ENCODE results near the gene CEP162. TPM values are rescaled to one million over a fixed set of nuclear protein-coding genes. Genes with fewer than 3 reads are reported as not detected.
"Not testable (repeated sequence)": the region's sequence is repeated elsewhere in the genome, so short reads cannot be mapped to it uniquely, and the experiment has no call there.

CEP162 gene
- total RNA-seq, 1 donor from 2014 or later, result 20.2 TPM

- DNase-seq (ENCODE audit: low read depth), result no peak
These were observed 3.2 kb downstream of the CEP162 start for GRCh38 chr6:84224251-84224650.

- DNase-seq (ENCODE audit: low read depth), result not testable (repeated sequence)
These were observed 3.8 kb downstream of the CEP162 start for GRCh38 chr6:84223608-84224007.

GRCh38 chr6:84222426-84222825, 5.0 kb downstream of the CEP162 start:
- DNase-seq (ENCODE audit: low read depth), result no peak

- peak; percentile 35 for DNase-seq (ENCODE audit: low read depth)
These were observed 6.5 kb downstream of the CEP162 start for GRCh38 chr6:84220809-84221409.

GRCh38 chr6:84218091-84218490, 9.4 kb downstream of the CEP162 start:
- no peak for DNase-seq (ENCODE audit: low read depth)

- DNase-seq (ENCODE audit: low read depth), result no peak
These were observed 14.2 kb downstream of the CEP162 start for GRCh38 chr6:84213217-84213616.

GRCh38 chr6:84204011-84204410, 23.4 kb downstream of the CEP162 start:
- no peak for DNase-seq (ENCODE audit: low read depth)

- not testable (repeated sequence) for DNase-seq (ENCODE audit: low read depth)
These were observed 27.5 kb downstream of the CEP162 start for GRCh38 chr6:84199987-84200386.

GRCh38 chr6:84197708-84198107, 29.7 kb downstream of the CEP162 start:
- no peak for DNase-seq (ENCODE audit: low read depth)

- DNase-seq (ENCODE audit: low read depth), result peak; percentile 86
These were observed 34.2 kb downstream of the CEP162 start for GRCh38 chr6:84193114-84193708.

- DNase-seq (ENCODE audit: low read depth), result no peak
These were observed 35.6 kb downstream of the CEP162 start for GRCh38 chr6:84191802-84192201.

GRCh38 chr6:84189356-84189755, 38.1 kb downstream of the CEP162 start:
- DNase-seq (ENCODE audit: low read depth), result not testable (repeated sequence)

GRCh38 chr6:84183430-84183829, 44.0 kb downstream of the CEP162 start:
- peak; percentile 72 for DNase-seq (ENCODE audit: low read depth)

- no peak for DNase-seq (ENCODE audit: low read depth)
These were observed 45.4 kb downstream of the CEP162 start for GRCh38 chr6:84182001-84182400.

GRCh38 chr6:84177241-84177640, 50.2 kb downstream of the CEP162 start:
- DNase-seq (ENCODE audit: low read depth), result no peak

- DNase-seq (ENCODE audit: low read depth), result no peak
These were observed 54.9 kb downstream of the CEP162 start for GRCh38 chr6:84172574-84172973.

GRCh38 chr6:84172080-84172479, 55.4 kb downstream of the CEP162 start:
- no peak for DNase-seq (ENCODE audit: low read depth)

- no peak for DNase-seq (ENCODE audit: low read depth)
These were observed 60.0 kb downstream of the CEP162 start for GRCh38 chr6:84167457-84167856.

GRCh38 chr6:84166395-84166794, 61.0 kb downstream of the CEP162 start:
- no peak for DNase-seq (ENCODE audit: low read depth)

GRCh38 chr6:84164328-84164727, 63.1 kb downstream of the CEP162 start:
- not testable (repeated sequence) for DNase-seq (ENCODE audit: low read depth)

- no peak for DNase-seq (ENCODE audit: low read depth)
These were observed 66.3 kb downstream of the CEP162 start for GRCh38 chr6:84161190-84161589.

GRCh38 chr6:84156306-84156705, 71.1 kb downstream of the CEP162 start:
- DNase-seq (ENCODE audit: low read depth), result no peak

- DNase-seq (ENCODE audit: low read depth), result no peak
These were observed 75.8 kb downstream of the CEP162 start for GRCh38 chr6:84151669-84152068.

GRCh38 chr6:84150705-84151104, 76.7 kb downstream of the CEP162 start:
- peak; percentile 49 for DNase-seq (ENCODE audit: low read depth)

All from renal cortical epithelial cell (primary cell).